Naive thymus-derived CD8-positive, alpha-beta T cell (primary cell): ENCODE data around the gene CASP7. TPM values are rescaled to one million over a fixed set of nuclear protein-coding genes. Genes with fewer than 3 reads are reported as not detected.

Source experiments
- ATAC-seq, 2 donors: fragments of 150-1000 bp; cut with Tn5 transposase in 1 of 2; sonication (Bioruptor Pico), chemical (Tn5 transposase) in 1 of 2; 1 replicate in 1 of 2; 2 replicates in 1 of 2; pipeline ENCODE4 v1.10.0; 2021; ENCODE audit warnings: mild to moderate bottlenecking in 2 of 2, moderate library complexity in 2 of 2
- POLR2A ChIA-PET: fragments of 350-600 bp; sonication (Branson Sonifier 250); formaldehyde crosslinking; loops from one replicate; lab custom pipeline; 2021; ENCODE audit warnings: antibody characterized with exemption; lab: Charles Lee
- DNase-seq, 10 donors: peaks; one replicate each; pipeline versions ENCODE4 v3.0.0 to v3.0.0-alpha.2; 2020 to 2022
- H3K27ac Mint-ChIP-seq, 10 donors: one replicate each; pipeline ENCODE4 v1.8.0; 2020 to 2022; ENCODE audit warnings: mild to moderate bottlenecking in 10 of 10, mixed read lengths in 10 of 10, moderate library complexity in 4 of 10, inconsistent platforms in 1 of 10
- H3K27me3 Mint-ChIP-seq, 5 donors: one replicate each; pipeline ENCODE4 v1.8.0; 2021 to 2022; ENCODE audit warnings: mixed read lengths in 5 of 5
- H3K36me3 Mint-ChIP-seq, 3 donors: one replicate each; pipeline ENCODE4 v1.8.0; 2020 to 2022; ENCODE audit warnings: mixed read lengths in 3 of 3, mild to moderate bottlenecking in 2 of 3, inconsistent platforms in 1 of 3
- H3K4me1 Mint-ChIP-seq, 4 donors: one replicate each; pipeline ENCODE4 v1.8.0; 2021 to 2022; ENCODE audit warnings: mixed read lengths in 4 of 4
- H3K4me3 Mint-ChIP-seq, 10 donors: one replicate each; pipeline ENCODE4 v1.8.0; 2020 to 2022; ENCODE audit warnings: mild to moderate bottlenecking in 10 of 10, mixed read lengths in 10 of 10, moderate library complexity in 6 of 10, inconsistent platforms in 1 of 10
- H3K9me3 Mint-ChIP-seq, 9 donors: one replicate each; pipeline ENCODE4 v1.8.0; 2020 to 2022; ENCODE audit warnings: mixed read lengths in 9 of 9, mild to moderate bottlenecking in 3 of 9, inconsistent platforms in 1 of 9, moderate library complexity in 1 of 9
- polyA plus RNA-seq, 3 donors: library from polyadenylated mRNA; unstranded; fragments of 300-500 nt; fragmentation: Illumina TruSeq; gene quantifications; one replicate each; pipeline ENCODE4 v1.2.3, GENCODE V29; 2021
- total RNA-seq, 8 experiments: library from RNA in 2 of 8; stranded (reverse) in 2 of 8; gene quantifications; one replicate each; pipeline ENCODE4 v1.2.3 and lab custom pipeline; 2021 to 2026

CASP7 gene
- total and polyA plus RNA-seq, 5 experiments from 2014 or later, result 13.1 to 15.8 (median 15.0) TPM

DNA sequence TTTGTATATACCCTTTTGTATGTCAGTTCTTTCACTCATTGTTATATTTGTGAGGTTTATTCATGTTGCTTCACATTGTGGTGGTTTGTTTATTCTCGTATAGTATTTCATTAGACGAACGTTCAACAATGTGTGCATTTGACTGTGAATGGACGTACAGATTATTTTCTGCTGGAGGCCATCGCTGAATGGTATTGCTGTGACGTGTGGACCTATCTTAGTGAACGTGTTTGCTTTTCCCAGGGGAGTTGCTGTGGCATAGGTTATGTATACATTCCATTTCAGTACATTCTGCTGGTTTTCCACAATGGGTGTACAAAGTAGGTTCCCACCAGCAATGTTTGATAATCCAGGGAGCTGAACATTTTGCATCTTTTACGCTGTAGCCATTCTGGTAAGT, 40.7 kb downstream of the CASP7 start:
- Mint-ChIP-seq H3K4me1 (peaks cover 0 to 11% (median 0%) of the 10 kb centered on the region in 4 donors), H3K27me3 (no peaks in the 10 kb centered on the region), H3K27ac (no peak overlapping the region), H3K36me3 (peaks cover 5 to 82% (median 68%) of the 10 kb centered on the region in 3 donors), H3K9me3 (no peaks in the 10 kb centered on the region), H3K4me3 (no peak overlapping the region)
- no peak for DNase-seq
- POLR2A ChIA-PET, result no interaction called here
- ATAC-seq, result no peak

DNA sequence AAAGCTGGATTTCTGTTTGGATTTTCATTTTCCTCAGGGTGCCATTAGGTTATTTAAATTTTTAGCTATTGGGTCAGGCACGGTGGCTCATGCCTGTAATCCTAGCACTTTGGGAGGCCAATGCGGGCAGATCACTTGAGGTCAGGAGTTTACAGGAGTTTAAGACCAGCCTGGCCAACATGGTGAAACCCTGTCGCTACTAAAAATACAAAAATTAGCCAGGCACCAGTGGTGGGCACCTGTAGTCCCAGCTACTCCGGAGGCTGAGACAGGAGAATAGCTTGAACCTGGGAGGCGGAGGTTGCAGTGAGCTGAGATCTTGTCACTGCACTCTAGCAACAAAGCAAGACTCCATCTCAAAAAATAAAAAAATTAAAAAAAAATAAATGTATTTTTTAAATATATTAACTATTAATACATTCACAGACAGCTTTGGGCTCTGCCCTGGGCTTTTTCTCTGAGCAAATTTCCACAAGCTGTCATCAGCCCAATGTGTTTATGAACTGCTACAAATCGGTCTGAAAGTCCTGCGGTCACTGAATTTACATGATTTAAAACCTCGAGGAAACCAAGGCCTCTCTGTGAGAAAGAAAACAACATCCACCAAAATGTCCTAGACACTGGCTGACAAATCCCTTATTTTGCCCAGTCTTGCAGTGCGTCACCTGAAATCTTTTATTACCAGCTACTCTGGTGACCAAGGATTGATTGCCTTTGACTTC, 52.6 kb downstream of the CASP7 start:
- H3K9me3 Mint-ChIP-seq, result no peaks in the 10 kb centered on the region
- ATAC-seq (no peak), DNase-seq (no peak)
- no peaks in the 10 kb centered on the region for H3K27me3 Mint-ChIP-seq
- POLR2A ChIA-PET, result no interaction called here
- H3K4me1 Mint-ChIP-seq, result peaks cover 0 to under 1% (median 0%) of the 10 kb centered on the region in 4 donors
- no peak overlapping the region for H3K4me3 Mint-ChIP-seq
- H3K27ac Mint-ChIP-seq, result no peak overlapping the region
- H3K36me3 Mint-ChIP-seq, result peaks cover 21 to 40% (median 36%) of the 10 kb centered on the region in 3 donors

DNA sequence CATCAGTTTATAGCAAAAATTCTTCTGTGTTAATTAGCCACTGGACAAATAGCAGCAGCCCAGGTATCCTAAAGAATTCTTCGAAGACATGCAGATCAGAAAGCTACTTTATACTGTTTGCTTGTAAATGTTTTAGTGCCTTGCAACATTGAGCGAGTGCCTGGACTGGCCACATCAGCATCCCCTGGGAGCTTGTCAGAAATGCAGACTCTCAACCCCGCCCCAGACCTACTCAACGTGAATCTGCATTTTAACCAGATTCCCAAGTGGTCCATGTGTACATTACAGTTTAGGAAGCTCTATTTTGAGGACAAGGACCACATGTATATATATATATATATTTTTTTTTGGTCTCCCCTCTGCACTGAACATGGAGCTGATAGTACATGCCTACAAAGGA, 53.3 kb downstream of the CASP7 start:
- no peak for DNase-seq
- H3K27ac Mint-ChIP-seq, result no peak overlapping the region
- no peaks in the 10 kb centered on the region for H3K4me1 Mint-ChIP-seq
- H3K36me3 Mint-ChIP-seq, result peaks cover 18 to 33% (median 31%) of the 10 kb centered on the region in 3 donors
- H3K9me3 Mint-ChIP-seq, result no peaks in the 10 kb centered on the region
- ATAC-seq, result no peak
- no peak overlapping the region for H3K4me3 Mint-ChIP-seq
- POLR2A ChIA-PET, result no interaction called here
- H3K27me3 Mint-ChIP-seq, result no peaks in the 10 kb centered on the region

DNA sequence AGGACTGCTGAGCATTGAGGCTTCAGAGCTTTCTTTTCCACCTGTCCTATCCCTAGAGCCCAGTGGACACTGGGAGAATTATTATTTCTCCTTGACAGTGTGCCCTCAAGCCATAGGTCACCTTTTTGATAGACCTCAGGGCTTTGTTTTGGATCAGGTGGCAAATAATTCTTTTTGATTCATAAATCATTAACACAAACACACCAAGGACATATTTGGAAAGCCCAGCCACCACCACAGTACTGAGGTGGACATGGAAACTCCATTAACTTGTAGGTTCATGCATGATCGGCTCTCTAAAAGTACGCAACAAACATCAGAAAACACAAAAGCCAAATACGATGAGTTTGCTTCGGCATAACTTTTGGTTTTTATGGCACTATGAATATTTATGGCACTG, 53.9 kb downstream of the CASP7 start:
- no peak overlapping the region for H3K27ac Mint-ChIP-seq

DNA sequence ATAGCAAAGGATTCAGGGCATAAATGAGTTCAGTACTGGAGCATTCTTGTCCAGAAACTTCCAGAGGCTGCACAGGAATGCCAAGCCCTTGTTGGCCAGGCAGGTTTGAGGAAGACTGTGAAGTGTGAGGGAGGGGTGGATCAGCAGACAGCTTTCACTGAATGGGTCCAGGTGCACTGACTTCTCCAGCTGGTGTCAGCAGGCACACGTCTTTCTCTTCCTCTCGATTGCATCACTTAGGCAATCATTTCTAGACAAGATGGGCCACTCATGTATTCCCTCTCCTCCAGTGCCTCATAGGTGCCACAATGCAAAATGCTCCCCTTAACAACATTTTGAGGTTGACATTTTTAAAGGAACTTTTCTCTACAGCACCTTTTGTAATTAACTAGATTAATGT, 56.2 kb downstream of the CASP7 start:
- Mint-ChIP-seq H3K36me3 (peaks cover 0 to 6% (median 4%) of the 10 kb centered on the region in 3 donors), H3K27ac (no peak overlapping the region), H3K4me1 (no peaks in the 10 kb centered on the region), H3K27me3 (peaks cover 0 to 11% (median 0%) of the 10 kb centered on the region in 5 donors), H3K9me3 (no peaks in the 10 kb centered on the region), H3K4me3 (no peak overlapping the region)
- ATAC-seq (no peak), DNase-seq (no peak)
- POLR2A ChIA-PET, result no interaction called here

More for the DNA sequence above, 53.9 kb downstream of the CASP7 start:
- ATAC-seq, result no peak
- H3K4me1 Mint-ChIP-seq, result no peaks in the 10 kb centered on the region
- no peaks in the 10 kb centered on the region for H3K9me3 Mint-ChIP-seq
- H3K4me3 Mint-ChIP-seq, result no peak overlapping the region
- peaks cover 13 to 27% (median 25%) of the 10 kb centered on the region in 3 donors for H3K36me3 Mint-ChIP-seq
- H3K27me3 Mint-ChIP-seq, result no peaks in the 10 kb centered on the region
- no peak for DNase-seq
- POLR2A ChIA-PET, result no interaction called here

DNA sequence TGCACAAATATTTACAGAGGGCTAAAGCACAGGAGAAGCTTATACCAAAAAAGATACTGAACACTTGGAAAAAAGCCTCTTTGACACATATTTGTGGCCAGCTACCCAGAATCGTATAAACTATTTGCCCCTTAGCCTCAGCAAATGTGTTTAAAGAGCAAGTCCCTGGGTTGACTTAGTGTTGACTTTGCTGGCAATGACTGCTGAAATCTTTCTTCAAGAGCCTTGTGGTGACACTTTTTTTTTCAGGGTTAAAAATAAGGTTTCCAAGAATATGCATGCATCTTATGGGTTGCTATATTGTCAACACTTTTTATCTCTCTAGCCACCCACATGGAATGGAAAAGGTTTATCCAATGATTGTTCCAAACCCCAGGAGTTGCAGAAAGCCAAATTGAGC, 56.9 kb downstream of the CASP7 start:
- no peak overlapping the region for H3K4me3 Mint-ChIP-seq
- no peak overlapping the region for H3K27ac Mint-ChIP-seq
- H3K9me3 Mint-ChIP-seq, result no peaks in the 10 kb centered on the region
- H3K4me1 Mint-ChIP-seq, result no peaks in the 10 kb centered on the region
- POLR2A ChIA-PET, result no interaction called here
- DNase-seq (no peak), ATAC-seq (no peak)
- peaks cover 0 to 11% (median 0%) of the 10 kb centered on the region in 5 donors for H3K27me3 Mint-ChIP-seq
- H3K36me3 Mint-ChIP-seq, result peaks cover 0 to 6% (median 0%) of the 10 kb centered on the region in 3 donors

DNA sequence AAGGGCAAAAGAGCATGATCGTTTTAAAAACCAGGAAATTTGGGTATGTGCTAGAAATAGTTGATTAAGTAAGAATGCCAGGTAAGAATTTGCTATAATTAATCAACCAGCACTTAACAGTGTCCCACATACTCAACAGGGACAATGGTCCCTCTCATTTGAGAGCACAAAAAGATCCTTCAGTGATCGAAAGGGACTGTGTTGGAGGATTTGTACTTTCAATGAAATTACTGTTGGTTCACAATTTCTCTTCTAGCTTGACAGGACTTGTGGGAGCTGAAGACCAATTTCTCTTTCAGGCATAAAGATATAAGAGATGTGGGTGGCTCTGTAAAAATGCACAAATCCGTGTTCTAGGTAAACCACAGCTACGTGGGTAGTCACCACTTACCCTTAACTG, 59.3 kb downstream of the CASP7 start:
- Mint-ChIP-seq H3K4me1 (no peaks in the 10 kb centered on the region), H3K27ac (no peak overlapping the region), H3K27me3 (peaks cover 1 to 17% (median 4%) of the 10 kb centered on the region in 5 donors), H3K9me3 (no peaks in the 10 kb centered on the region), H3K36me3 (no peaks in the 10 kb centered on the region), H3K4me3 (no peak overlapping the region)
- no peak for DNase-seq
- POLR2A ChIA-PET, result no interaction called here
- ATAC-seq, result no peak

DNA sequence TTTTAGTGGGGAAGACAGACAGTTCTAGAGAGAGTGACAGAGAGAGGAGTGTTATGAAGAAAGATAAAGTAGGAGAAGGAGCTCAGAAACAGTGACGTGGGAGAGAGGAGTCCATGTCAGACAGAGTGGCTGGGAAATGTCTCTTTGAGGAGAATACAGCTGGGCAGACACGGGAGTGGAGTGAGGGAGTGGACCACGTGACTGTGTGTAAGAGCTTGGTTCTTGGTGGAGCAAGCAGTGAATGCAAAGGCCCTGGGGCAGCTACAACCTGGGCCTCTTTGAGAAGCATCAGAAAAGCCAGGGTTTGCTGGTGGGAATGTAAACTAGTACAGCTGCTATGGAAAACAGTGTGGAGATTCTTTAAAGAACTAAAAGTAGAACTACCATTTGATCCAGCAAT, 59.9 kb downstream of the CASP7 start:
- H3K27me3 Mint-ChIP-seq, result peaks cover 3 to 23% (median 10%) of the 10 kb centered on the region in 5 donors

DNA sequence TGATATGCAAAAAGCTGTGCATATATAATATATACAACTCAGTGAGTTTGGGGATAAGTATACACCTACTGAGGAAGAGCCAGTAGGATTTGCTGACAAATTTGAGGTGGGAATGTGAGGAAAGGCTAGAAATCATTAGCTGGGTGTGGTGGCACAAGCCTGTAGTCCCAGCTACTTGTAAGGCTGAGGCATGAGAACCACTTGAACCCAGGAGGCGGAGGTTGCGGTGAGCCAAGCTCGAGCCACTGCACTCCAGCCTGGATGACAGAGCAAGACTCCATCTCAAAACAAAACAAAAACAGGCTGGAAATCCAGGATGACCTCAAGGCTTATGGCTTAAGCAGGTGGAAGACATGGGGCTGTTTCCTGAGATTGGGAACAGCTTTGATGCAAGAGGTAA, 61.1 kb downstream of the CASP7 start:
- no peaks in the 10 kb centered on the region for H3K9me3 Mint-ChIP-seq
- no peak overlapping the region for H3K27ac Mint-ChIP-seq
- no peak overlapping the region for H3K4me3 Mint-ChIP-seq
- H3K36me3 Mint-ChIP-seq, result no peaks in the 10 kb centered on the region
- POLR2A ChIA-PET, result no interaction called here
- DNase-seq (no peak), ATAC-seq (no peak)
- H3K4me1 Mint-ChIP-seq, result no peaks in the 10 kb centered on the region
- peaks cover 4 to 25% (median 11%) of the 10 kb centered on the region in 5 donors for H3K27me3 Mint-ChIP-seq

More for the DNA sequence above, 59.9 kb downstream of the CASP7 start:
- Mint-ChIP-seq H3K27ac (no peak overlapping the region), H3K4me1 (no peaks in the 10 kb centered on the region), H3K36me3 (no peaks in the 10 kb centered on the region), H3K4me3 (no peak overlapping the region), H3K9me3 (no peaks in the 10 kb centered on the region)
- POLR2A ChIA-PET, result no interaction called here
- DNase-seq, result no peak
- ATAC-seq, result no peak

DNA sequence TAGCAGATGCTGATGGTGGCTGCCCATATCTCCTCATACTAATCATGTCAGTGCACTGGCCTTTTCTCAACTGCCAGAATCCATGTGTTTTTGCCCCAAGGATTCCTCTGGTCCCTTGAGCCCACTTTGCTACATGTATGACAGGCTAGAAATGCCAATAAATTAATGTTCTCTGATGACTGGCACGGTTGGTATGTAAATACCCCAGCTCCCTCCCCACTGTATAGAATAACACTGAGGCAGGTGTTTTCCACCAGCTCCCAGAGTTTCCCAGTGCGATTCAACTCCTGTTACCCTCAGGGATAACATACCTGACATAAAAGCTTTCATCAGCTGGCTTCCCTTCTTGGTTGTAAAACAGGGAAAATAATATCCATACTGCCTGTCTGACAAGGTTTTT, 62.8 kb downstream of the CASP7 start:
- H3K36me3 Mint-ChIP-seq, result no peaks in the 10 kb centered on the region
- H3K27ac Mint-ChIP-seq, result no peak overlapping the region
- peaks cover 8 to 31% (median 12%) of the 10 kb centered on the region in 5 donors for H3K27me3 Mint-ChIP-seq
- ATAC-seq (no peak), DNase-seq (no peak)
- no peak overlapping the region for H3K4me3 Mint-ChIP-seq
- no peaks in the 10 kb centered on the region for H3K9me3 Mint-ChIP-seq
- H3K4me1 Mint-ChIP-seq, result no peaks in the 10 kb centered on the region
- POLR2A ChIA-PET, result no interaction called here

DNA sequence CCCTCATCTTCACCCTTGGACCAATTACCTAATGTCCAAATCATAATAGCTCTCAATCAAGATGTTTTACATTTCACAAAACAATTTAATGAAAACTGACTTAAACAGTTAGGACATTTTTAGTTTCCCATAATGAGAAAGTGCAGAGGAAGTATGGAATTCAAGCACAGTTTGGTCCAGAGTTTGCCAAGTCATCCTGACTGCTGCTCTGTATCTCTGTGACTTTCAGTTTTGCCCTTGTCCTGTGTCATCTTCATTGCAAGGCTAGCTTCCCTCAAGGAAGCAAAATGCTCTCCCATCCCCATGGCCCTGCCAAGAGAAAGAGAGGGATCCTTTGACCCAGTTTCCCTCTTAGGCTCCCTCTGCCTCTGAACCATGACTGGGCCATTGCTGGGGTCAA, 63.9 kb downstream of the CASP7 start:
- H3K9me3 Mint-ChIP-seq, result no peaks in the 10 kb centered on the region
- peaks cover 9 to 34% (median 15%) of the 10 kb centered on the region in 5 donors for H3K27me3 Mint-ChIP-seq
- POLR2A ChIA-PET, result no interaction called here
- no peaks in the 10 kb centered on the region for H3K4me1 Mint-ChIP-seq
- DNase-seq (no peak), ATAC-seq (no peak)
- H3K27ac Mint-ChIP-seq, result no peak overlapping the region
- no peak overlapping the region for H3K4me3 Mint-ChIP-seq
- H3K36me3 Mint-ChIP-seq, result no peaks in the 10 kb centered on the region

DNA sequence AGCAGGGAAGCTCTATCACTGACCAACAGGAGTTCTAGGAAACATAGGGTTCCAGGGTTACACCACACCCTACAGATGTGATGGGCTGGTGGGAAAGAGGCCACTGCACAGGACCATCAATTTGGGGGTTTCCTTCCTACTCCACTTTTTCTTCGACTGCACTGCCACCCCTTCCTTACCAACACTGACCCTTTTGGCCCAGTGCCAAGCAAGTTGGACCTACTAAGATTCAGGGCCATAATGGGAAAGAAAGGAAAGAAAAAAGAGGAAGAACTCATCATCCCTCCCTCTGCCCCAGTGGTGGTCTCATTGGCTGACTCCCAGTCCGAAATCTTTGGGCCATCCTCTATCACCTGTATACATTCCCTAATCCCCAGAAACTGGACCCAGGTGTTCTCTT, 65.7 kb downstream of the CASP7 start:
- Mint-ChIP-seq H3K9me3 (no peaks in the 10 kb centered on the region), H3K4me3 (no peak overlapping the region), H3K4me1 (no peaks in the 10 kb centered on the region), H3K36me3 (no peaks in the 10 kb centered on the region), H3K27ac (no peak overlapping the region), H3K27me3 (peaks cover 10 to 29% (median 17%) of the 10 kb centered on the region in 5 donors)
- ATAC-seq (no peak), DNase-seq (no peak)
- POLR2A ChIA-PET, result no interaction called here

DNA sequence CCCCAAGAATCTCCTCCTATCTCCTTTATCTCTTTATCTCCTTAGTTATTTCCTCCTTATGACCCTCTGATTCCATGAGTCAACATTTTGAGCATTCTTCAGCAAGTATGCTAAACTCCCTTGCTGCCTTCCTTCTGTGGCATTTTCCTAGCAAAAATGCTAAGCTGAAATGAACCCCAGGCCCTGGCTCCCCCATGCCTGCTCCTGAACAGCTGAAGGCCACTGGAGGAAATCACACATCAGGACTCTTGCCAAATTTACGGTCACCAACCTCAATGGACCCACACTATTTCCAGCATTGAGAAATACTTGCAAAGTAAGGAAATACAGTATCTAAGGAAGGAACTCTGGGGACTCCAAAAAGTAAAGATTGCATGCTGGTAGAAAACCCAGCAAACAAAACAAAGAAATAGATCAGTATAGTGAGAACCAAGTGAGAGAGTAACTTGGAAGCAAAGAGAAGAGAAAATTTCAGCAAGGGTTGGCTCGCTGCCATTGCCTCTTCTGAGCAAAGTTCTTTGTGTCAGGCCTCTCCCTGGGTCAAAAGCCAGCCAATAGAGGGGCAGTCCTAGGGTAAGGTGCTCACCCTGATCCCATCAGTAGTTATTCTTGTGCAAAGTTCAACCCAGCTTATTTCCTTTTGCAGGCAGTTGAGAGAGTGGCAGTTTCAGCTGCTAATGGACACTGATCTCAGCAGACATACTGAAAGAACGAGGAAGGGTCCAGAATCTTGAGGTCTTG, 66.7 kb downstream of the CASP7 start:
- H3K27ac Mint-ChIP-seq, result no peak overlapping the region
- ATAC-seq, result no peak
- POLR2A ChIA-PET, result no interaction called here
- DNase-seq, result no peak
- H3K4me3 Mint-ChIP-seq, result no peak overlapping the region
- no peaks in the 10 kb centered on the region for H3K4me1 Mint-ChIP-seq
- H3K36me3 Mint-ChIP-seq, result no peaks in the 10 kb centered on the region
- peaks cover 10 to 29% (median 15%) of the 10 kb centered on the region in 5 donors for H3K27me3 Mint-ChIP-seq
- no peaks in the 10 kb centered on the region for H3K9me3 Mint-ChIP-seq
